ENCODE data around the gene DLGAP1.

GRCh38 chr18:4126939-4127338, 328.2 kb downstream of the DLGAP1 start:
- no peak for TF ChIP-seq CTCF (IDR thresholded peaks at IDR 0.05)
- TF ChIP-seq ZFX (IDR thresholded peaks at IDR 0.05; ENCODE audit: borderline replicate concordance), result no peak
